Sigmoid colon (tissue), 4 donors: ENCODE measurements around the gene NLGN1.

Experiments
- CTCF ChIP-seq, 4 experiments: fragments of 450-650 bp in 3 of 4; fragments of 200-600 bp in 1 of 4; IDR thresholded peaks; one replicate each; pipeline ENCODE4 v1.5.1; 2016 to 2019; ENCODE audit warnings: antibody characterized with exemption in 4 of 4, mild to moderate bottlenecking in 3 of 4, moderate library complexity in 2 of 4
- POLR2AphosphoS5 ChIP-seq, 4 donors: sonication (generic); formaldehyde crosslinking; IDR thresholded peaks; one replicate each; pipeline ENCODE4 v1.6.1; 2017; ENCODE audit warnings: antibody characterized with exemption in 4 of 4

DNA sequence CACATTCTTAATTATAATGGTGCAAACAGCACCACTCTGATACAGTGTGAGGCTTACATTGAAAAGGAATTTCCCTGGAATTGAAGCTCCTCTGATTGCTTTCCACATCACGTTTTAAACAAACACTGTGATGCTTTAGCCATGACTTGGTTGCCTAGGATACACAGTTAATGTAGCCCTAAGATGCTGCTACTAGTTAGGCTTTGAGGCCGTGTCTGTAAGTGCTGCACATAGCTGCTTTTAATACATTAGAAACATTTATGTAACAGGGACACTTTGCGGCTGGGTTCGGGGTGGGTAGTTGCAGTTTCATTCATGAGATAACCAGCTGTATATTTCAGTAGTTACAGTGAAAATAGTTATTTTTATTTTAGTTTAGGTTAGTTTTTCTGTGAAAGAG, 334.7 kb downstream of the NLGN1 start:
- no peak for TF ChIP-seq CTCF (IDR thresholded peaks at IDR 0.05)
- TF ChIP-seq POLR2AphosphoS5 (IDR thresholded peaks at IDR 0.05), result no peak
